Bone marrow (tissue), 2 donors: ENCODE data around the gene PSEN1.
"Not testable (repeated sequence)": the region's sequence is repeated elsewhere in the genome, so short reads cannot be mapped to it uniquely, and the experiment has no call there.

ENCODE experiments used
- DNase-seq, 2 donors: peaks; one replicate each; lab custom pipeline; 2025; lab: John Stamatoyannopoulos, UW

The PSEN1 gene

DNA sequence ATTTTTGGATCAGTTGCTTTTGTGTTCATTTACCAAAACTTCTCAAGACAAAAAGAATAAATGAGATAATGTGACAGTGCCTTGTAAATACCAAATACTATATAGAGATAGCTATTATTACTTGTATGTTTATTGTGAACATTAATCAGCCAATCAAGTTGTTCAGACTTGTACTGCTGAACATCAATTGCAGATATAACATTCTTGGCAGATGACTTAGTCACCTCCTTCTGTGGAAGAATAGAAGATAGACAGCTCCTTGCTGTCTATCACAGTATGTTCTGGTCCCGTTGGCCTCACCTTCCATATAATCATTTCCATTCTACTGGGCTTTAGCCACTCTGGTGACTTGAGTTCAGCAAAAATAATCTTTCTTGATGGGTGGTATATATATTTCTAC lies 30.1 kb downstream of the PSEN1 start:
- DNase-seq, result no peak

DNA sequence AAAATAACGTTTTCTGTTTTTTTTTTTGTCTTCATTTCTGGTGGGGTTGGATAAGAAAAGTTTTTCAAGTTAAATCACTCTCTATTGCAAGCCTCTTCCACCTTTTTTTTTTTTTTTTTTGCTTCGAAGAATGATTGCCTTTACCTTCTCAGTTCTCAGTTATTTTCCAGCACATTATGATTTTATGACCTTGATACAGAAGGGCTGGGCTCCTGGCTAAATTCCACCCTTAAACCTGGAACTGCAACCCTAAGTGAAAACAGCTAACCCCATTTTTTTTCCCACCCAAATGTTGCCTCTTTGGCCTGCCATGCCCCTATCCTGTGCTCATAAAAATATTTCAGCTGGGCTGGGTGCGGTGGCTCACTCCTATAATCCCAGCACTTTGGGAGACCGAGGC lies 31.4 kb downstream of the PSEN1 start:
- DNase-seq, result no peak

DNA sequence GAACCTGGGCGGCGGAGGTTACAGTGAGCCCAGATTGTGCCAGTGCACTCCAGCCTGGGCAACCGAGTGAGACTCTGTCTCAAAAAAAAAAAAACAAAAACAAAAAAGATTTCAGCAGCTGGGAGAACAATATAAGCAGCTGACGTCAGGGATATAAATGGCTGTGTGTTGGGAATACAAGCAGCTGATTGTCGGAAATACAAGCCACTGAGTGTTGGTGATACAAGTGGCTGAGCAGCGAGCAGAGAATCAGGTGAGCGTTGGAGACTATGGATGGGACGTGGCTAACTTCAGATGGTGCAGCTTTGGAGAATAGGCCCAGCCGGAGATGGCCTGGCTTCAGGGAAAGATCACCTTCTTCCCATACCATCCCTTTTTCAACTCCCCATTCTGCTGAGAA lies 32.0 kb downstream of the PSEN1 start:
- no peak for DNase-seq

DNA sequence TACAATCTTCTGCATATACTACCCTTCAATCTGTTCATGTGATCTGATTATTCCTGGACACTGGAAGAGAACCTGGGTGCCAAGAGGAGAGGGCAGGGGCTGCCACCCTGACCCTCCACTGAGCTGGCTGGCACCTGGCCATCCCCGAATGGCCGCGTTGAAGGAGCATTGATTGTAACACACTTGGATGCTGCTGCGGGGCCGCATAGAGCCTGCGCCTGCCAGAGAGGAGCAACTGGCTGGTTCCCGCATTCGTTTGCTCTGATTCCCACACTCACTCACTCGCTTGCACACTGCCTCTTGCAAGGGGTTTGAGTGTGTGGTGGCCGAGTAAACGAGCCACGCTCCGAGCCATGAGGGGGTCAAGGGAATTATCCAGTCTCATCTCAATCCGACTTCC lies 32.4 kb downstream of the PSEN1 start:
- DNase-seq, result no peak

DNA sequence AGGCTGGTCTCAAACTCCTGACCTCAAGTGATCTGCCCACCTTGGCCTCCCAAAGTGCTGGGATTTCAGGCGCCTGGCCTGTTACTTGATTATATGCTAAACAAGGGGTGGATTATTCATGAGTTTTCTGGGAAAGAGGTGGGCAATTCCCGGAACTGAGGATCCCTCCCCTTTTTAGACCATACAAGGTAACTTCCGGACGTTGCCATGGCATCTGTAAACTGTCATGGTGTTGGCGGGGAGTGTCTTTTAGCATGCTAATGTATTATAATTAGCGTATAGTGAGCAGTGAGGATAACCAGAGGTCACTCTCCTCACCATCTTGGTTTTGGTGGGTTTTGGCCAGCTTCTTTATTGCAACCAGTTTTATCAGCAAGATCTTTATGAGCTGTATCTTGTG lies 33.5 kb downstream of the PSEN1 start:
- DNase-seq, result not testable (repeated sequence)

DNA sequence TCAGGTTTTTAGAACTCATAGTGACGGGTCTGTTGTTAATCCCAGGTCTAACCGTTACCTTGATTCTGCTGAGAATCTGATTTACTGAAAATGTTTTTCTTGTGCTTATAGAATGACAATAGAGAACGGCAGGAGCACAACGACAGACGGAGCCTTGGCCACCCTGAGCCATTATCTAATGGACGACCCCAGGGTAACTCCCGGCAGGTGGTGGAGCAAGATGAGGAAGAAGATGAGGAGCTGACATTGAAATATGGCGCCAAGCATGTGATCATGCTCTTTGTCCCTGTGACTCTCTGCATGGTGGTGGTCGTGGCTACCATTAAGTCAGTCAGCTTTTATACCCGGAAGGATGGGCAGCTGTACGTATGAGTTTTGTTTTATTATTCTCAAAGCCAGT lies 34.4 kb downstream of the PSEN1 start:
- no peak for DNase-seq

DNA sequence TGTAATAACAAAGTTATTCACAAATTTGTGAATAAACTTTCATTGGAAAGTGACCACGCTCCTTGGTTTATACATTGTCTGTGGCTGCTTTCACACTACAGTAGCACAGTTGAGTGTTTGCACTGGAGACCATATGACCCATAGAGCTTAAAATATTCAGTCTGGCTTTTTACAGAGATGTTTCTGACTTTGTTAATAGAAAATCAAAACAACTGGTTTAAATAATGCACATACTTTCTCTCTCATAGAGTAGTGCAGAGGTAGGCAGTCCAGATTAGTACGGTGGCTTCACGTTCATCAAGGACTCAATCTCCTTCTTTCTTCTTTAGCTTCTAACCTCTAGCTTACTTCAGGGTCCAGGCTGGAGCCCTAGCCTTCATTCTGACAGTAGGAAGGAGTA lies 36.2 kb downstream of the PSEN1 start:
- DNase-seq, result no peak

DNA sequence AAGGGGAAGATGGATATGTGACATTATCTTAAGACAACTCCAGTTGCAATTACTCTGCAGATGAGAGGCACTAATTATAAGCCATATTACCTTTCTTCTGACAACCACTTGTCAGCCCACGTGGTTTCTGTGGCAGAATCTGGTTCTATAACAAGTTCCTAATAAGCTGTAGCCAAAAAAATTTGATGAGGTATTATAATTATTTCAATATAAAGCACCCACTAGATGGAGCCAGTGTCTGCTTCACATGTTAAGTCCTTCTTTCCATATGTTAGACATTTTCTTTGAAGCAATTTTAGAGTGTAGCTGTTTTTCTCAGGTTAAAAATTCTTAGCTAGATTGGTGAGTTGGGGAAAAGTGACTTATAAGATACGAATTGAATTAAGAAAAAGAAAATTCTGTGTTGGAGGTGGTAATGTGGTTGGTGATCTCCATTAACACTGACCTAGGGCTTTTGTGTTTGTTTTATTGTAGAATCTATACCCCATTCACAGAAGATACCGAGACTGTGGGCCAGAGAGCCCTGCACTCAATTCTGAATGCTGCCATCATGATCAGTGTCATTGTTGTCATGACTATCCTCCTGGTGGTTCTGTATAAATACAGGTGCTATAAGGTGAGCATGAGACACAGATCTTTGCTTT lies 36.9 kb downstream of the PSEN1 start:
- DNase-seq, result peak in 1 of 2 donors; percentile 5

DNA sequence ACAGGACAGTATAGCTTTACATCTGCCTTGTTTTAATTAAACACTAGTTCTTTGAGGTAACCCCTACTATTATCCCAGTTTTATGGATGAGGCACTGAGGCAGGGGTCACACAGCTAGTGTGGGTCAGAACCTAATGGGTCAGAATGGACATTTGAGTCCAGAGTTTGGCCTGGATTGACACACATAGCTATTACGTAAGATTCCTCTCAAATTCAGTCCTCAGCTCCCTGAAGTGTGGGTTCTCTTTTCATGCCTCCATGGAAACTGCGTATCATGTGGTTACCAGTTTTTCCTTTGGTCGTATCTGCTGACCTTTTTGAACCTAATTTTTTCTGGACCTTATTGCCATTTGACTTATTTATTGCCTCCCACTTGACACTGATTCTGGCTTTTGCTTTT lies 40.4 kb downstream of the PSEN1 start:
- no peak for DNase-seq

DNA sequence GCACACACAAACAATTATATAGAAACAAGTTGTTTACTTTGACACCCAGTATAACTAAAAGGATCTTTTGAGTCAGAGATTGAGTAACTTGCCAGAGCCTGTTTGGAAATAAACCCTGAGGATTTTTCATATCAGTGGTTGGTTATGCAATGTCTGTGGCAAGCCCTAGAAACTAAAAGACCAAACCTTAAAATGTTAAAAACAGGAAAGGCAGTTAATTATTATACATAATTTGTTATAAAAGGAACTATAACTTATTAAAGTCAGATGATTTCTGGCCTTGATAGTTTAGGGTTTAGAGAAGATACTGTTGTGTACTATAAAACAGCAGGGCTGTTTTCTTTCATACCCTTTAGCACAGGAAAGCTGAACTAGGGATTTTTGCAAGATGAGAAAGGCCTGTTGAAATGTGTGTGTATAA lies 44.1 kb downstream of the PSEN1 start:
- no peak for DNase-seq

DNA sequence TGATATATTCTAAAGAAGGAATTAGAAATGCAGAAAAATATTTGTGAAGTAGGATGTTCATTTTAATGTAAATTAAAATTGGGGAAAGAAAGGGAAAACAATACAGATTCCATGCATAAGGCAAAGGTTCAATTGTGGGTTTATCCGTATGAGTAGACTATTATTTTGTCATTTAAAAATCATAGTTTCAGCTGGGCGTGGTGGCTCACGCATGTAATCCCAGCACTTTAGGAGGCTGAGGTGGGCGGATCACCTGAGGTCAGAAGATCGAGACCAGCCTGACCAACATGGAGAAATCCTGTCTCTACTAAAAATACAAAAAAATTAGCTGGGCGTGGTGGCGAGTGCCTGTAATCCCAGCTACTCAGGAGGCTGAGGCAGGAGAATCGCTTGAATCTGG lies 44.7 kb downstream of the PSEN1 start:
- not testable (repeated sequence) for DNase-seq

DNA sequence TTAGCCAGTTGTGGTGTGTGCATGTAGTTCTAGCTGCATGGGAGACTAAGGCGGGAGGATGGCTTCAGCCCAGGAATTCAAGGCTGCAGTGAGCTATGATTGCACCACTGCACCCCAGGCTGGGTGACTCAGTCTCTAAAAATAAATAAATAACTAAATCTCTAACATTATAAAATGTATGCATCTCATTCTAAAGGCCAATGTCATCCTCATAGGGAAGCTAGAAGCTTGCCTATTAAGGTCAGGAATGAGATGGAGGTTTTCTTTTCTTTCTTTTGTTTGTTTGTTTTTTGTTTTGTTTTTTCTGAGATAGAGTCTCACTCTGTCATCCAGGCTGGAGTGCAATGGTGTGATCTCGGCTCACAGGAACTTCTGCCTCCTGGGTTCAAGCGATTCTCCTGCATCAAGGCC lies 52.2 kb downstream of the PSEN1 start:
- no peak for DNase-seq

DNA sequence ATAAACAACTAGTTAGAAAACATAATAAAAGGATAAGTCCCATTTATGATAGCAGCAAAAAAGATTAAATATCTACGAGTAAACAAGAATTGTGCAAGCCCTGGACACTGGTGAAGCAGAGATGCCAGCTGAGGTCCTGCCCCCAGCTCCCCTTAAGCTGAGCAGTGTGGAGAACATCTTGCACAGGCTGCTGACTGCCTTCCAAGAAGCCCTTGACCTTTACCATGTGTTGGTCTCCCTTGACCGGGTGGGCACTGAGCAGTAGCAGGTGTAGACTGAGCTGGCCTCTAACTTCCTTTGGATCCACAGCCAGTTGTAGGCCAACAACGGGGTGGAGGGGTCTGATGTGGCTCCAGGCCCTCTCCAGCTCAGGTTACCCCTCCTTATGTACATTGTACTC lies 53.3 kb downstream of the PSEN1 start:
- no peak for DNase-seq

DNA sequence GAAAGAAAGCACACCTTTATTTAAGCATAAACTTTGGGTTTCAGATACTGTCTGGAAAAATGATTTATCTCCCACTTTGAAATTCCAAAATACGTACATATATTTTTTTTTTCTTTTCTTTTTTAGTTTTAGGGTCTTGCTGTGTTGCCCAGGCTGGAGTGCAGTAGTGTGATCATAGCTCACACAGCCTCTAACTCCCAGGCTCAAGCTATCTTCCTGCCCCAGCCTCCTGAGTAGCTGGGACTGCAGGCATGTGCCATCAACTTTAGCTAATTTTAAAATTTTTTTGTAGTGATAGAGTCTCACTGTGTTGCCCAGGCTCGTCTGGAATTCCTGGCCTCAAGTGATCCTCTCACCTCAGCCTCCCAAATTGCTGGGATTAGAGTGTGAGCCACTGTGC lies 55.1 kb downstream of the PSEN1 start:
- DNase-seq, result no peak

DNA sequence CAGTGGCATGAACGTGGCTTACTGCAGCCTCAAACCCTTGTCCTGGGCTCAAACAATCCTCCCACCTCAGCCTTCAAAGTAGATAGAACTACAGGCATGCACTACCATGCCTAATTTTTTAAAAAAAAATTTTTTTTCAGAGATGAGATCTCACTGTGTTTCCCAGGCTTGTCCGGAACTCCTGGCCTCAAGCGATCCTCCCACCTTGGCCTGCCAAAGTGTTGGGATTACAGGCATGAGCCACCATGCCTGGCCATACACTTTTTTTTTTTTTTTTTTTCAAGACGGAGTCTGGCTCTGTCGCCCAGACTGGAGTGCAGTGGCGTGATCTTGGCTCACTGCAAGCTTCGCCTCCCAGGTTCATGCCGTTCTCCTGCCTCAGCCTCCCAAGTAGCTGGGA lies 58.0 kb downstream of the PSEN1 start:
- not testable (repeated sequence) for DNase-seq

DNA sequence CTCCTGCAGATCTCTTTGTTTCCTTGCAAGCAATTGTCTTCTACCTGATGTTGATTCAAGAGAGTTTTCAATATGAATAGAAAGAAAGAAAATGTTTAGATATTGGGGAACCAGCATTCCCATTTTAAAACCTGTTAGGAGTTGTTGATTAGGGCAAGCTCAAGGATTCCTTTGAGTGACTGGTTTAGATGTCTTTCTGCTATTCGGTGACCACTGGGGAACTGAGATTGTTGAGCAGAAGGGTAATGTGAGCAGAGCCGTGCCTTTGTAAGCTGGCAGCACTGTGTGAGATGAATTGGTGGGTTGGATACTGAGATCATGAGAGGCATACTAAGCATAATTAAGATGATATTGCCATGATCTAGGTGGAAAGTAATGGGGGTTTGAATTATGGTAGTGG lies 61.9 kb downstream of the PSEN1 start:
- no peak for DNase-seq

DNA sequence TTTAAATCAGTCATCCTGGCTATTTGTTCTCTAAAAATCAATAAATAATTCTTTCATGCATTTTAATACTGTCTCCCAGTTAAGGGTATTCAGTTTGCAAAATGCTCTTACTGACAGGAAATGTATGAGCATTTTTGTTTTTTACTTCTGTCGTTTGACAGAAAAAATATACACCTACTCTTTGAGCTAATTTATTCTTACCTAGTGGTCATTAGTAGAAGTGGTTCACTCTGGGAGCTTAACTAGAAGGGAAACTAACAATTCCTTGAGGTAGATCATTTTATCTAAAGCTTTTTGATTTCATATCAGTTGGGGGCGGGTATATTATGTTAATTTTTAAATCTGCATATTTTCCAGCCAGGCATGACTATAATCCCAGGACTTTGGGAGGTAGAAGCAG lies 67.2 kb downstream of the PSEN1 start:
- DNase-seq, result no peak

DNA sequence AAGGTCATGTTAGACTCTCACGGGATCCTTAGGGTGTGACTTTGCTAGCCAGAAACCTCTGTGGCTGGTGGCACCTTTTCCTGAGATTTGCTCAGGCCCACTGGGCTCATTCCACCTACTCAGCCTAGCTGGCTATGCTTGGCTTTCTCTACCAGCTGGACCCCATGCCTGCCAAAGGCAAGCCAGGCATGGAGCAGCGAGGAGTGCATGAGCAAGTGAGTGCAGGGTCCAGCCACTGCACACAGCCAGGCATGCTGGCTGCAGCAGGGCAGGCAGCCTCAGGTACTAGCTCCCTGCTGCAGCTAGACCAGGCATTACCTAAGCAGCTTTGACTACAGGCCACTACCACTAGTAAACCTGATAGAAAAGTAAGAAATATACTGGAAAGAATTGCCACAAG lies 71.3 kb downstream of the PSEN1 start:
- DNase-seq, result no peak

DNA sequence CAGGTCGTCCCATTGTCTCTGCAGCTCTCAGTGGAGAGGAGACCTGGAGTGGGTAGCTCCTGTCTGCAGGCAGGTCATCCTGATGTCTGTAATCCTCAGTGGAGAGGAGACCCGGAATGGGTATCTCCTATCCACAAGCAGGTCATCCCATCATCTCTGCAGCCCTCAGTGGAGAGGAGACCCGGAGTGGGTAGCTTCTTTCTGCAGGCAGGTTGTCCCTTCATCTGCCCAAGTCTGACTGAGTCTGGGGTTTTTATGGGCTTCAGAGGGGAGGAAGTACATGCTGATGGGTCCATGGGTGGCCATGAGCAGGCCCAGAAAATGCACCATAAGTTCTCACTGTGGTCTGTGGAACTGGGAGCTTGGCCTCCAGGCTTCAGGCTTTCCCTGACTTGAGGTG lies 72.1 kb downstream of the PSEN1 start:
- no peak for DNase-seq

DNA sequence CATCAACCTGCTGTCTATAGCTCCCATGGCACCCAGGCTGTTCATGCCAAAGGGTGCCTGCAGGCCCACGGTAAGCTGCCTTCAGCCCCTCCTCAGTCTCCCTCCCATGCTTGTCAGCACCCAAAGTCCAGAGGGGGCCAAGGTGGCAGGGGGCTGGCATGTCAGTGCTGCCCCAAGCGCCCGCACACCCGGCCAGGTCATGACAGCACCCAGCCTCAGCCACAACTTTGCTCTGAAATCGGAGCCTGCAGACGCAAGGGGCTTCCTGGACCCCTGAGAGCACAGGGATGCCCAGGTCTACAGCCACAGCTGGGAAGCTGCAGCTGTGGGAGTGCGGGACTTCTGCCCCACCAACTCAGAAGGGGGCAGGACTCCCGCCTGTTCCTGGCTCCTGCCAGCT lies 72.5 kb downstream of the PSEN1 start:
- DNase-seq, result no peak

DNA sequence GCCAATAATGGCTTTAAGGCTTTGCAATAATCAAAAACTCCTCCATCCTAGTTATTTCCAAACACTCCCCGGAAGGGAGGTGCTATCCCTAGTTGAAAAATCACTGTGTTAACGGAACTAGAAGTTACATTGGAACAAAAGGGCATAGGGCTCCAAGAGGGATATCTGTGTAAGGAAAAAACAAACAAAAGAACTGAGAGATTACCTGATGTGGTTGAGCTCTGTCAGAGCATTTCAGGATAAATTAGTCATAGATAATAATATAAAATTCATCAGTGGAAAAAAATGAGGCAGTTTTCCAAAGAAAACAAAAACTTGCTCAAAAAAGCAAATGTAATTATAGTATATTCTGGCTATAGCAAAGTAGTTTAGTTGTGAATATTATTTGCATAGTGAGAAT lies 73.6 kb downstream of the PSEN1 start:
- DNase-seq, result no peak

DNA sequence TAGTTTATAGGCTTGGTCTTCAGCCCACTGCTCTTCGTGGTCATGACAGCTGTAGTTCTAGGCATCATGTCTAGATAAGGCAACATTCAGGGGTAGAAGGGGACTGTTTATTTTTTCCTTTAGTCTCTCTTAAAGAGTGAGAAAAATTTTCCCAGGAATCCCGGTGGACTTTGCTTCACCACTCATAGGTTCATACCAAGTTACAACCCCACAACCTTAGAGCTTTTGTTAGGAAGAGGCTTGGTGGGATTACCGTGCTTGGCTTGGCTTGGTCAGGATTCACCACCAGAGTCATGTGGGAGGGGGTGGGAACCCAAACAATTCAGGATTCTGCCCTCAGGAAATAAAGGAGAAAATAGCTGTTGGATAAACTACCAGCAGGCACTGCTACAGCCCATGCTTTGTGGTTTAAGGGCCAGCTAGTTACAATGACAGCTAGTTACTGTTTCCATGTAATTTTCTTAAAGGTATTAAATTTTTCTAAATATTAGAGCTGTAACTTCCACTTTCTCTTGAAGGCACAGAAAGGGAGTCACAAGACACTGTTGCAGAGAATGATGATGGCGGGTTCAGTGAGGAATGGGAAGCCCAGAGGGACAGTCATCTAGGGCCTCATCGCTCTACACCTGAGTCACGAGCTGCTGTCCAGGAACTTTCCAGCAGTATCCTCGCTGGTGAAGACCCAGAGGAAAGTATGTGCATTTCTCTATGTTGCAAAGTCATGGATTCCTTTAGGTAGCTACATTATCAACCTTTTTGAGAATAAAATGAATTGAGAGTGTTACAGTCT lies 75.1 kb downstream of the PSEN1 start:
- no peak for DNase-seq

DNA sequence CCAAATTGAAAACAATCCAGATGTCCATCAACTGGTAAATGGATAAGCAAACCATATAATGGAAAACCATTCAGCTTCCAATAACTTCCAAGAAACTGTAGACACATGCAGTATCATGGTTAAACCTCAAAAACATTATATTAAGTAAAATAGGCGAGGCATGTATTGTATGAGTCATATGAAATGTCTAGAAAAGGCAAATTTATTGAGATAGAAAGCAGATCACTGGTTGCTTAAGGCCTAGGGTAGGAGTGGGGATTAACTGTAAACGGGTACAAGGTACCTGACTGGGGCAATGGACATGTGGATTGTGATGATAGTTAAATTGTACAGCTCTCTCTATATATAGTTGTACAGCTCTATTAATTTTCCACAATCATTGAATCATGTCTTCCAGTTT lies 79.7 kb downstream of the PSEN1 start:
- no peak for DNase-seq

DNA sequence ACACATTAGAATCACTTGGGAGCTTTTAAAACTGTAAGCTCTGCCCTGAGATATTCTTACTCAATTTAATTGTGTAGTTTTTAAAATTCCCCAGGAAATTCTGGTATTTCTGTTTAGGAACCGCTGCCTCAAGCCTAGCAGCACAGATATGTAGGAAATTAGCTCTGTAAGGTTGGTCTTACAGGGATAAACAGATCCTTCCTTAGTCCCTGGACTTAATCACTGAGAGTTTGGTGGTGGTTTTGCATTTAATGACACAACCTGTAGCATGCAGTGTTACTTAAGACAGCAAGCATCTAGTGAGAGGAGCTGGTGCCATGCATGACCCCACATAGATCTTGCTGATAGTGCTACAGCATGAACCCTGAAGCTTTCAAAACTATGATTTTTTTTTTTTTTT lies 81.1 kb downstream of the PSEN1 start:
- DNase-seq, result no peak
